Suprapubic skin (tissue), 4 donors: Measurements from ENCODE around the gene AMN. TPM values are rescaled to one million over a fixed set of nuclear protein-coding genes. Genes with fewer than 3 reads are reported as not detected.
A peak's percentile ranks its signal among the peaks of the same experiment; 100 is the strongest.

Source experiments
- DNase-seq, 2 donors: peaks; one replicate each; pipeline ENCODE4 v3.0.0-alpha.2; 2019; ENCODE audit warnings: low spot score in 2 of 2
- H3K27ac ChIP-seq: fragments of 200-600 bp; sonication (generic); one replicate; pipeline ENCODE4 v1.5.1; 2019
- H3K27me3 ChIP-seq: fragments of 200-600 bp; sonication (generic); one replicate; pipeline ENCODE4 v1.5.1; 2019
- H3K36me3 ChIP-seq: fragments of 200-600 bp; sonication (generic); one replicate; pipeline ENCODE4 v1.5.1; 2019
- H3K4me1 ChIP-seq: fragments of 200-600 bp; sonication (generic); one replicate; pipeline ENCODE4 v1.5.1; 2019
- H3K4me3 ChIP-seq: fragments of 200-600 bp; sonication (generic); one replicate; pipeline ENCODE4 v1.5.1; 2019; ENCODE audit warnings: mild to moderate bottlenecking
- H3K9me3 ChIP-seq: fragments of 200-600 bp; sonication (generic); one replicate; pipeline ENCODE4 v1.5.1; 2019
- CTCF ChIP-seq, 2 donors: fragments of 200-600 bp in 1 of 2; fragments of 450-650 bp in 1 of 2; sonication (generic) in 1 of 2; IDR thresholded peaks; one replicate each; pipeline ENCODE4 v1.5.1; 2016 to 2019; ENCODE audit warnings: antibody characterized with exemption in 2 of 2, mild to moderate bottlenecking in 1 of 2, moderate library complexity in 1 of 2
- EP300 ChIP-seq: sonication (generic); formaldehyde crosslinking; IDR thresholded peaks from one replicate; pipeline ENCODE4 v1.6.1; 2017; ENCODE audit warnings: antibody characterized with exemption
- POLR2A ChIP-seq, 2 donors: fragments of 450-650 bp; IDR thresholded peaks; one replicate each; pipeline ENCODE4 v1.6.1; 2017; ENCODE audit warnings: antibody characterized with exemption in 2 of 2, mild to moderate bottlenecking in 2 of 2, moderate library complexity in 2 of 2
- POLR2AphosphoS5 ChIP-seq, 3 donors: sonication (generic); formaldehyde crosslinking; IDR thresholded peaks; one replicate each; pipeline ENCODE4 v1.6.1; 2017; ENCODE audit warnings: antibody characterized with exemption in 3 of 3
- WGBS: methylation state at CpG from one replicate; pipeline ENCODE4 v1.1.5; 2018; 5-methylcytosine and 5-hydroxymethylcytosine counted together
- total RNA-seq, 4 donors: library from RNA; depleted of rRNA; stranded (reverse); fragments of >200 nt; gene quantifications; one replicate each; pipeline ENCODE4 v1.1.0, GENCODE V29; 2016

Gene AMN
- total RNA-seq, 4 donors from 2014 or later: 10.6 to 11.8 (median 11.1) TPM

GRCh38 chr14:102927346-102927877 lies 4.9 kb downstream of the AMN start:
- no peak for DNase-seq
- peak overlapping the region; percentile 54 for H3K4me3 ChIP-seq

GRCh38 chr14:102927878-102928411 lies 5.5 kb downstream of the AMN start:
- 20% methylated on average over 16 of the region's 35 CpGs for WGBS
- H3K9me3 ChIP-seq: no peaks in the 10 kb centered on the region
- H3K36me3 ChIP-seq: peaks cover 5% of the 10 kb centered on the region
- H3K4me1 ChIP-seq: peaks cover 48% of the 10 kb centered on the region
- peak overlapping the region; percentile 54 for H3K4me3 ChIP-seq
- DNase-seq: no peak
- peaks cover 54% of the 10 kb centered on the region for H3K27me3 ChIP-seq
- TF ChIP-seq EP300: no peak
- peak overlapping the region; percentile 73 for H3K27ac ChIP-seq

More at GRCh38 chr14:102927346-102927877, 4.9 kb downstream of the AMN start:
- peaks cover 59% of the 10 kb centered on the region for H3K27me3 ChIP-seq
- no peaks in the 10 kb centered on the region for H3K9me3 ChIP-seq
- peak overlapping the region; percentile 73 for H3K27ac ChIP-seq
- H3K4me1 ChIP-seq: peaks cover 52% of the 10 kb centered on the region
- TF ChIP-seq CTCF (IDR thresholded peaks at IDR 0.05) (no peak), EP300 (no peak), POLR2A (IDR thresholded peaks at IDR 0.05) (no peak), POLR2AphosphoS5 (IDR thresholded peaks at IDR 0.05) (no peak)
- 51% methylated on average over 7 of the region's 19 CpGs for WGBS
- H3K36me3 ChIP-seq: no peaks in the 10 kb centered on the region

GRCh38 chr14:102928412-102929240 lies 6.2 kb downstream of the AMN start:
- WGBS: 7% methylated on average over 14 of the region's 94 CpGs
- Histone ChIP-seq H3K4me3 (peak overlapping the region; percentile 54), H3K4me1 (peaks cover 41% of the 10 kb centered on the region), H3K36me3 (peaks cover 12% of the 10 kb centered on the region), H3K27ac (peak overlapping the region; percentile 73), H3K27me3 (peaks cover 47% of the 10 kb centered on the region), H3K9me3 (no peaks in the 10 kb centered on the region)
- DNase-seq: peak; percentile 86
- no peak for TF ChIP-seq CTCF (IDR thresholded peaks at IDR 0.05)
- peak in 1 of 3 donors; percentile 11 for TF ChIP-seq POLR2AphosphoS5 (IDR thresholded peaks at IDR 0.05)
- no peak for TF ChIP-seq EP300

GRCh38 chr14:102929241-102930137 lies 7.0 kb downstream of the AMN start:
- H3K9me3 ChIP-seq: no peaks in the 10 kb centered on the region
- H3K27me3 ChIP-seq: peaks cover 39% of the 10 kb centered on the region
- TF ChIP-seq POLR2A (IDR thresholded peaks at IDR 0.05) (no peak), CTCF (IDR thresholded peaks at IDR 0.05) (no peak), POLR2AphosphoS5 (IDR thresholded peaks at IDR 0.05) (no peak), EP300 (no peak)
- peaks cover 36% of the 10 kb centered on the region for H3K4me1 ChIP-seq
- peaks cover 20% of the 10 kb centered on the region for H3K36me3 ChIP-seq
- no peak for DNase-seq
- WGBS: 0% methylated on average over 7 of the region's 94 CpGs
- no peak overlapping the region for H3K27ac ChIP-seq
- peak overlapping the region; percentile 54 for H3K4me3 ChIP-seq

- H3K4me3 ChIP-seq: peak overlapping the region; percentile 54
- no peak for DNase-seq
- WGBS: 17% methylated on average over 1 of the region's 74 CpGs
- no peak overlapping the region for H3K27ac ChIP-seq
- H3K36me3 ChIP-seq: peaks cover 20% of the 10 kb centered on the region
- no peak for TF ChIP-seq EP300
- no peak for TF ChIP-seq POLR2AphosphoS5 (IDR thresholded peaks at IDR 0.05)
- no peak for TF ChIP-seq POLR2A (IDR thresholded peaks at IDR 0.05)
- no peak for TF ChIP-seq CTCF (IDR thresholded peaks at IDR 0.05)
- H3K9me3 ChIP-seq: no peaks in the 10 kb centered on the region
- peaks cover 36% of the 10 kb centered on the region for H3K4me1 ChIP-seq
- H3K27me3 ChIP-seq: peaks cover 31% of the 10 kb centered on the region
These were observed 7.8 kb downstream of the AMN start for GRCh38 chr14:102930138-102930752.
